CD4-positive, alpha-beta T cell treated with Interleukin-15 for 1 hour (primary cell): ENCODE measurements around the gene COL15A1.
"Not testable (repeated sequence)": the region's sequence is repeated elsewhere in the genome, so short reads cannot be mapped to it uniquely, and the experiment has no call there.

ENCODE experiments used
- DNase-seq: peaks from one replicate; pipeline ENCODE4 v3.0.0-alpha.2; 2020

COL15A1 gene

DNA sequence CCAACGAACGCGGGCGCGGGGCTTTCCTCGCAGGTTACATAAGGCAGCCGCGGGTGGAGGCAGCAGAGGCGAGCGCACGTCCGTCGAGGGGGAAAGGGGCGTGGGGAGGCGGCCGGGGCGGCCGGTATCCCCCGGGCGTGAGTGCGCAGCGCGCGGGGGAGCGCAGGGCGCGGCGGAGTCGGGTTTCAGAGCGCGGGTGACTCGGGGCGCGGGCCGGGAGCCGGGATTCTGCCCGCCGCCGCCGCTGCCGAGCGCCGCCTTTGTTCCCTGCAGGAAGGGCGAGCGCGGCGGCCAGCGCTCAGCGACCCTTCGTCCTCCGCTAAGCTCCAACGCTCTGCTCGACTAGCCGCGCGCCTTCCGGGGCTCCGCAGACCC, at the start of gene COL15A1:
Gene COL15A1 (plus strand): TSS at position 226 of the 375 bp plus-strand sequence. CDS start 155 bp downstream, outside the sequence.
- DNase-seq: no peak

DNA sequence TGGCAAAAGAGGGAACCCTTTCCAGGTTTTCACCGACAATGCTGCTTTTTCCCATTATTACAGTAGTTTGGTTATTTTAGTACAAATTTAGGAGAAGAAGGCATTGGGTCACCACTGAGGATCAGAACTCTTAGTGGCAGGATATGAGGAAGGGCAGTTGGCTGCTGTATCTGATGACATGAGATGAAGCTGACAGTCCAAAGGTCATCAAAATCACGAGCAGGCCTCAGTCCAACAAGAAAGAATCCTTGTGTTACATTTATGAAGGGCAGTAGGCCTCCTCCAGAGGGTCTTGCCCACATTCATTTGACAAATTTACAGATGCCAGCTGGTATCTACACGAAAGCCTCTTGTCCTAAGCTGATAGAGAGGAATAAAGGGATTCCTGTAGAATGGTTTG, 49.5 kb upstream of the COL15A1 start:
- DNase-seq: no peak

DNA sequence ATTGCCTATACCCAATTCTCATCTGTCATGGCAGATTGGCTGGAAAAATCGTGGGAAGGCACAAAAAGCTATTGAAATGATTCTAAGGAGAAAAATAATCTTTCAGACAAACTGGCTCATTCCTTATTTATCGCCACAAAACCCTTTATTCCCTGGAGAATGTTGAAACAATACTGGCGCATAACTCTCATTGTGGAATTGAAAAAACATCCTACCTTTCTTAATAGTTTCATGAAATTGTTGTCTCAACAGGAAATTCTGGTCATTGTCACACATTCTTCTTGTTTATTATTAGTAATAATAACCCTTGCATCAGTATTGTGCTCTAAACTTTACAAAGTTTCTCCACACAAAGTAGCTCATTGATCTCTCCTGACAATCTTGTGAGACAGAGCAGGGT, 48.9 kb upstream of the COL15A1 start:
- DNase-seq: no peak

DNA sequence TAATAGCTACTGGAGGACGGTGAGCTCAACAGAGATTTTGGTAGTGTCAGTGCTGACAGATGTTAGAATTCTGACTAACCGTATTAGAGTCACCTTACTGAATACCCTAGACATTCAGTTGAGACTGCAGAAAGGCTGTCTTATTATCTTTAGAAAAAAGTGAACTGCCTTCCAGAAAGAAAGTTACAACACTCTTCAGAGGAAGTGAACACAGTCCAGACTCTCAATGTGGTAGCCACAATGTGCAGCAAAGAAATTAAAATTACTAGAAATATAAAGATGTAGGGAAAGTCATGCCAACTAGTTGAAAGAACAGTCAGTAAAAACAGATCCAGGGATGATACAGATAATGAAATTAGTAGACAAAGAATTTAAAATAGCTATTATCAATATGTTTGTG, 47.1 kb upstream of the COL15A1 start:
- DNase-seq: no peak

DNA sequence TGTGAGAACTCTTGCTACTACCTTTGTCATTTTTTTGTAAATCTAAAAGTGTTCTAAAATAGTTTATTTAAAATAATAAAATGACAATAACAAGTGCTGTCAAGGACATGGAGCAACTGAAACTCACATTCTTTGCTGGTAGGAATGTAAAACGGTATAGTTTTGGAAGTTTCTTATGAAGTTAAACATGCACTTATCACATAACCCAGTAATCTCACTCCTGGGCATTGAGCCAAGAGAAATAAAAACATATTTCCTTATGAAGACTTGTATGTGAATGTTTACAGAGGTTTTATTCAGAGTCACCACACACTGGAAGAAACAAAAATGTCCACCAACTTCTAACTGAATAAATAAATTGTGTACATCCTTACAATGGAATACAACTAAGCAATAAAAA, 46.0 kb upstream of the COL15A1 start:
- no peak for DNase-seq

DNA sequence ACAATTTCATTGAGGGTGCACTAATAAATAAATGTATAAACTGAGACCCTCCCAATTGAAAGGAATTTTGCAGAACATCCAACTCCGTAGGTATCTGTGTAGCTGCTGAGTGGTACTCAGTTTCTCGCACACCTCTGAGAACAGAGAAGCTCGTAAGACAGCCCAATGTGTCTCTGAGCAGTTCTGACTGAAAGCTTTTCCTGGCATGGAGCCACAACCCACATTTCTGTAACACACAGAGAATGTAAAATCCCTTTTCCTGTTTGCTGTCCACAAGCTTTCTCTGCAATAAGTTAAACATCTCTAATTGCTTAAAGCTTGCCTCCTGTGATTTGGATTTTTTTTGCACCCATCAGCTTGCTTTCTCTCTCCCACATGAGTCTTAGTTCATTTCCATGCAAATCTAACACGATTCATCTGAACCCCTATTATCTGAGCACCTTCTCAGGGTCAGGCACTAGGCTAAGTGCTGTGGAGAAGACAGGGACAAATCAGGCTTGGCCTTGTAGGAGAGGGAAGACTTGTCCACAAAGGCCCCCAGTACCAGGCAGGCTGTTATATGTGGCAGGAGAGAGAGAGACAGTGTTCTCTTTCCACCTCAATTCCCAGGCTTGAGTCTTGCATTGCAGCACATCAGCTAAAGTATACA, 44.2 kb upstream of the COL15A1 start:
- no peak for DNase-seq

DNA sequence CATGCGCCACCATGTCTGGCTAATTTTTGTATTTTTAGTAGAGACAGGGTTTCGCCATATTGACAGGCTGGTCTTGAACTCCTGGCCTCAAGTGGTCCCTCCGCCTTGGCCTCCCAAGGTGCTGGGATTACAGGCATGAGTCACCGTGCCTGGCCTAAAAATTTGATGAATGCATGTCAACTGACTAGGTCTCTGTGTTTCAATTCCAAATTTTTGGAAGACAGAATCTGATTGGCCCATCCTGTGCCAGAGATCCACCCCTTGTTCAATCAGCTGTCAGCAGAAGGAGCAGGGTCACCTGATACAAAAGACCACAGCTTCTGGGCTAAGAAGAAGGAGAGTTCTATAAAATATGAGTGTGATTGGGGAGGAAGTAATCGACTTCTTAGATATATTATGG, 43.5 kb upstream of the COL15A1 start:
- DNase-seq: no peak

DNA sequence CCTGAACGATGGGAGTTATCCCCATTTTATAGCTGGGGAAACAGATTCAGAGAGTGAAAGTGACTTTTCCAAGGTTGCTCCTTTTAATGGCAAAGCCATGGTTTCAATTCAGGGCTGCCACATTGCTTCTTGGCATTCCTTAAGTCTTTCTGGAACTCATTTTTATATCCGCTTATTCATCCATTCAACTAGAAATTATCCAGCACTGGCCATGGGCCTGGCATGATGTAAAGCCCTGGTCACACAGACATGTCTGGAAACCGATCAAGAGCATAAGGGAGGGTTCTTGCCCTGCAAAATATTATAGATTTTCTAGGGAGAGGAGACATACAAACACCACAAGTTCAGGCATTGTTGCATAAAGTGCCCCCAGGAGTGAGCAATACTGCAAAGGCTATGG, 43.0 kb upstream of the COL15A1 start:
- no peak for DNase-seq

DNA sequence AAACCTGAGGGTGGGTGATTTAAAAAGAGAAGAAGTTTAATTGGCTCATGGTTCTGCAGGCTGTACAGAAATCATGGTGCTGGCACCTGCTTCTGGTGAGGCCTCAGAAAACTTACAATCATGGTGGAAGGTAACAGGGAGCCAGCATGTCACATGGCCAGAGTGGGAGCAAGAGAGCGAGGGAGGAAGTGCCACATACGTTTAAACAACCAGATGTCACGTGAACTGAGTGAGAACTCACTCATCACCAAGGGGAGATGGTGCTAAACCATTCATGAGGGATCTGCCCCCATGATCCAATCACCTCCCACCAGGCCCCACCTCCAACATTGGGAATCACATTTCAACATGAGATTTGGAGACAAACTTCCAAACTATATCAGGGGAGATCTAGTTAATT, 41.9 kb upstream of the COL15A1 start:
- not testable (repeated sequence) for DNase-seq

DNA sequence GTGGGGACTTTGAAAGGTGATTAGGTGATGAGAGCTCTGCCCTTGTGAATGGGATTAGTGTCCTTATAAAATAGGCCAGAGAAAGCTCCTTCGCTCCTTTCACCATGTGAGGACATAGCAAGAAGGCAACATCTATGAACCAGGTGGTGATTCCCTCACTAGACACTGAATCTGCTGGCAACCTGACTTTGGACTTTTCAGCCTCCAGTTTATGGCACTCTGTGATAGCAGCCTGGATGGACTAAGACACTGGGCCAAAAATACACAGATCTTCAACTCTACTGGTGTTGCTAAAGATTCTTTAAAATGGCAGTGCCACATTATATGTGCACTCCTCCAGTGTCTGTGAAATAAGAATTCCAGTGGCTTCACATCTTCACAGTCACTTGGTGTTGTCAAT, 41.2 kb upstream of the COL15A1 start:
- no peak for DNase-seq

DNA sequence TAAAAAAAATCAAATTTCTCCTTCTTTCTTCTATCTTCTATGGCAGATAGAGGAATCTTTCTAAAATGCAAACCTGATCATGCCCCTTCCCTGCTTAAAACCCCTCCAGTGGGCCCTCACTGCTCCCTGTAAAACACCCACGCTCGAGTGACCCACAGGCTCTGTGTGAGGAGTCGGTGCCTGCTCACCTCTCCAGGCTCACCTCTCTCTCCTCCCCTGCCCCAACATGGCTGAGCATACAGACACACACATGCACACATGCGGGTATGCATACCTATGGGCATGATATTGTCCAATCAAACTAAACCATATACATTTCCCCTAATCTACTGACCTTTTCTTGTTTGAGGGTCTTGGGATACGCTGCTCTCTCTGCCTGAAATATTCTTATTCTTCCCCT, 40.8 kb upstream of the COL15A1 start:
- DNase-seq: no peak

DNA sequence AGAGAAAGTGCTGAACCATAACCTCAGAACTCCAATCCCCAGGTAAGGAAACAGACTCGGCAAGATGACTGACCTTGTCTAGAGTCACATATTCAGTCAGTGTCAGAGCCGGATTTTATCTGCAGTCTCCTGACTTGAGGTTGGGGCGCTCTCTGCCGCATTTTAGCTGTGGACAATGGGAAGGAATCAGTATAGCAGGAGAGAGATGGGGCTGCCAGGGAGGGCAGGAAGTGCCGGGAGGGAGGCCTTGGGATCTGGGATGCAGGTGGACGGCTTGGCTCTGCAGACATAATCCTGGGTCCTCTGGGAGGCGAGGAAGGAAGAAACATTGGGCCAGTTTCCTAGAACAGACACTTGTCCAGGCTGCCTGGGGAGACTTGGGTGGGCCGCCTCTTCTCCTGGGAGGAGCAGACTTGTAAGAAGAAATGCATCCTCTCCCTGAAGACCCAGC, 39.7 kb upstream of the COL15A1 start:
- DNase-seq: no peak

DNA sequence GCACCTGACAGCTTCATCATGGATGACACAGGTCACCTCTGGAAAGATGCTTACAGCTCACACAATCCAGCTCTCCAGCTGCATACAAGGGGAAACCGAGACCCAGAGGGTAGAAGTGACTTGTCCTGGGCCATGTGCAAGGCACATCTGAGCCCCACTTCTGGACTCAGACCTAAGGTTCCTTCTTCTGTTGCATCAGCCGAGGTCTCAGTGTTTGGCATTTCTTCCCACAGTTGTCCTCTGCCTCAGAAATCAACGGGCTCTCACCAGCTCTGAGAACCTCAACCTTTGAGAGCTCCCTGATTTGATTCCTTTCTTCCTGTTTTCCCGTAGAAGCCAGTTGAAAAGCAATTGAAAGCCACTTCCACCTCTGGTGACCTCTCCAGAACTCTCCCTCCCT, 38.7 kb upstream of the COL15A1 start:
- no peak for DNase-seq

DNA sequence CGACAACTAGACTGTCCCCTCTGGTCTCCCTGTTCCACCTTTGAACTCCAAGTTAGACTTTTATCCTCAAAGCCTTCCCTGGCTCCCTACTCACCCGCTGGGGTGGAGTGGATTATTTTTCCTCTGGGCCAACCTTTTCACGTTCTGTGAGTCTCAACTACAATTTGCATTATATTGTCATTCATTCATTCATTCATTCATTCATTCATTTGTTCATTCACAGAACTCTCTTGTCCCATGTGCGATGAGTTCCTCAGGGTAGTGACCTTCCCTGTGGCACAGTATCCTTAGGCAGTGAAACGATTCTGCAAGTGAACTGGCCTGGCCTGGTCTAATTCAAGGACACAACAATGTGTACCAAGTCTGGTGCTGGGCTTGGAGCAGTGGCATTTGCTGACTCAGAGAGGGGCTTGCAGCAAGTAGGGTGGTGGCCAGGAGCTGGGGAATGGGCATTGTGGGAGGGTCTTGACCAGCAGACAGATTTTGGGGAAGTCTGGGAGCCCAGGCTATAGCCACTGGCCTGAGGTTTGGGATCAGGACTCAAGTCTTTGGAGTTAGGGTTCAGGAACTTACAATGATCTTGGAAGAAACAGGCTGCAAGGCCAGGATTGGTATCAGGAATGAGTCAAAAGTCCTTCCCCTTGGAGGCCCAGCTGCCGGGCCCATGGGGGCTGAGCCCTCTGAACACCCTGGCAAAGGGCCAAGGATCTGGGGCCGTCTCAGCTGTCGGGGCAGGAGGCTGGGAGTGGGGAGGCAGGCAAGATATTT, 37.2 kb upstream of the COL15A1 start:
- DNase-seq: no peak

DNA sequence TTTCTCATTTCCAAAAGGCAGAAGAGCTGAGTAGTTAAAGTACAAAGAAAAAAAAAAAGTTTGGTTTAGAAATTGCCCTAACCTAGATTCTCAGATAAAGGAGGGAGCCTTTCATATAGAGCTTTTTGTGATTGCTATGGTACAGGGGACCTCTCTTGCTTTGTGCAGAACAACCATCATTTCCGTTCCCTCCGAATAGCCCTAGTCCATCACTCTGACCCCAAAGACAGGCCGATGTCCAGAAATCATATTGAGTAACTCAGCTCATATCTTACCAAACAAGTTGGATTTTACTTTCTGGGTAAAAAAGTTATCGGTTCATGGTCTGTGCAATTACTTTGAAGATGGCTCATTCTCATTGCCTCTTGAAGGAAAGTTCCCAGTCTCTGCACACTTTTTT, 36.7 kb upstream of the COL15A1 start:
- DNase-seq: no peak

DNA sequence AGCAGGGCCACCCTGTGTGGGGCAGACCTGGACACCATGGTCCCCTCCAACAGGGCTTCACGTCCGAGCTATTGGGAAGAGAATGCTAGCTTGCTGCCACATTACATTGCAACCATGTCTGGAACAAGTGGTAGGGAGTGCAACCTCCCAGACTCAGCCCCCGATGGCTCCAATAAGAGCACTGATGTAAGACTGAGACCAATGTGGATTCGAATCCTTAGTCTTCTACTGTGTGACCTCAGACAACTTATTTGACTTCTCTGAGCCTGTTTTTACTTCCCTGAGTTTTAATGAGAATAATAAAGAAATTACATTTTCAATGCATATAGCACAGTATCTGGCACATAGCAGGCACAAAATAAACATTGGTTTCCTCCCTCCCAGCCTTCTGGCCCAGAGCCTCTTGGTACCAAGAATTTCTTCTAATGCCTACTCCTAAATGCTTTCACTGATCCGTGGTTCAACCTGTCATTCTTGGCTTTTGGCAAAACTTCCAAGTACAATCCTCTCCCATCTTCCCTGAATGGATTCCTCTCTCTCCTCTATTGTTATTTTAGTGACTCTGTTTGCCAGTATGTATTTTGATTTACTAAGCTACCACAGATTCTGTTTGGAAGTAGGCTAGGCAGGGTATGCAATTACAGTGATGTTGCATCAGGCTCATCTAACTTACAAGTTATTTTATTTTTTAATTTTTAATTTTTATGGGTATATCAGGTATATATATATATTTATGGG, 34.6 kb upstream of the COL15A1 start:
- no peak for DNase-seq

DNA sequence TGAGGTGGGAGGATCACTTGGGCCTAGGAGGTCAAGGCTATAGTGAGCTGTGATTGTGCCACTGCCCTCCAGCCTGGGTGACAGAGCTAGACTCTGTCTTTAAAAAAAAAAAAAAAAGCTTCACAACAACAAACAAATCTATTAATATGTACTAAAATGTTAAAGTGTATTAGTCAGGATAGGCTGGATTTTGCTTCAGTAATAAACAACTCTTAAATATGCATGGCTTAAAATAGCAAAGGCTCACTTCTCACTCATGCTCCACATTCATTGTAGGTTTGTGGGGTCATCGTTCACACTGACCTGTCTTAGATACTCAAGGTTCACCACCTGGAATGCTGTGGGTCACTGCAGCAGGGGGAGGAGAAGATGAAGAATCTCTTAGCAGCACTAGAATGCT, 33.8 kb upstream of the COL15A1 start:
- no peak for DNase-seq

DNA sequence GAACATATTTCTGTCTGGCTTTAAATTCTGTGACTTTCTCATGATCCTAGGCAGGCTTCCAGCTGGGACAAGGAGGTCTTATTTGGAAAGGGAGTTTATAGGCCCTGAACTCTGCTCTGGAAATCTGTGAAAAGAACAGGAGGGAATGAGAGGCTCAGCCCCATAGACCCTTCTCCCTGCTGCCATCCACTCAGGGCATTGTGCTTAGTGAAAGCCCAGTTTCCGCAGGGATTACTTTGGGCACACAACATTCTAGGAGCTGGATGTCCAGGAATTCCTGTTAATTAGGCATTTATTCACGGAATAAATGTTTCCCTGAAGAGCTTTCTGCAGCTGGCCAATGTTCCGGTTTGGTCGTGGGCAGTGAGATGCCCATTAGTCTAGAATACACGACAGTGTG, 32.7 kb upstream of the COL15A1 start:
- no peak for DNase-seq

DNA sequence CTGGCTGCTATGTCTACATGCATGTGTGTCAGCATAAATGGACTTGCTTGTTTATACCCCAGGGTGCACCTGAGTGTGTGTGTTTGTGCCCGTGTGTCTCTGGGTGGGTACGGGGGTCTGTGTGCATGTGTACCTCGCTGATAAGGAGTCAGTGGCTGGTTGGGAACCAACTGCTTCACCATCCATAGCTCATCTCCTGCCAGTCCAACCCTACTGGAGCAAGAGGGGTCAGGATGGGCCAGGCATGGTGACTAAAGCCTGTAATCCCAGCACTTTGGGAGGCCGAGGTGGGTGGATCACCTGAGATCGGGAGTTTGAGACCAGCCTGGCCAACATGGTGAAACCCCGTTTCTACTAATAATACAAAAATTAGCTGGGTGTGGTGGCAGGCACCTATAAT, 32.0 kb upstream of the COL15A1 start:
- DNase-seq: not testable (repeated sequence)

DNA sequence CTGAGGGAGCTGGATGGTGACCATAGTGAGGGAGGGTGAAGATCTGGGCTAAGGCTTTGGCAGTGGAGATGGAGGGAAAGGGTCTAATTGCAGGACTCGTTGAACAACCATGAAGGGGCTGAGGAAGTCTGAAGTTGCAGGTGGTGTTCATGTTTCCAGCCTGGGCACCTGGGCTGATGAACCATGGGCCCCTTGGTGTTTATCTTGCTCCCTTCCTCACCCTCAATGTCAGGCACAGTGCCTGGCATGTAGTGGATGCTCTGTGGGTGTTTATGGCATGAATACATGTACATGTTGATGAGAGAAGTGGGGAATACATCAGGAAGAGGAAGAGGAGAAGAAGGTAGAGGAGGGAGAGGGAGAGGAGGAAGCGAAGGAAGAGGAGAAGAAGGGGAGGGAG, 31.3 kb upstream of the COL15A1 start:
- no peak for DNase-seq

DNA sequence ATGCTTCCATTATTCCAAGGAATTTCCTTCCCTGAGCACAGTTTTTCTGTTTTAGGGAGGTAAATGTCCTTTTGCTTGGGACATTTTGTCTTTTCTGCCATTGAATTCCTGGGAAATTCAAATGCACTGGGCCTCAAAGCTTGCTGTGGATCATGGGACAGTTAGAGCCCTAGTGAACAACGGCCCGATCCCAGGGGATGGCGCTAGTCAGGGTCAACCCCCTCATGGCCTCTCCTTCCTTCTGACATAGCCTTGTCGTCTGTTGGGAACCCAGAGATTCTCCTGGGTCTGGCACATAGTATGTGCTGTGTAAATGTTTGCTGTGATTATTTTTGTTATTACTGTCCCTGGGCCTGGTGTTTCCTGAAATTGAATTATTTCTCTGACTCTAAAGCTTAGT, 30.7 kb upstream of the COL15A1 start:
- no peak for DNase-seq

DNA sequence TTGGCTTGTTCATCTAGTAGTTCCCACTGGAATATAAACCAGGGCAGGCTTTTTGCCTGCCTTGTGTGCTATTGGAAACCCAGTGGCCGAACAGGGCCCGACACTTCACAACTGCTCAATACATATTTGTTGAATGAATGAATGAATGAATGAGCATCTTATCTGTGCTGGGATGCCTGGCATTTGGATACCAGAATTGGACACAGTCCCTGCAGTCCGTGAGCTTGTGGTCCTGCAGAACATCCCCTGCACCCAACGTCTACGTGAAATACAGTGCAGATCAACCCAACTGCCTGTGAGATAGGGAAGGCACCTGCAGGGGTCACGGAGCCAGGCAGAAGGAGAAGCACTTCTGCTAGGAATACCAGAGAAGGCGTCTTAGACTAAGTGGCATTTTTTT, 30.0 kb upstream of the COL15A1 start:
- no peak for DNase-seq

DNA sequence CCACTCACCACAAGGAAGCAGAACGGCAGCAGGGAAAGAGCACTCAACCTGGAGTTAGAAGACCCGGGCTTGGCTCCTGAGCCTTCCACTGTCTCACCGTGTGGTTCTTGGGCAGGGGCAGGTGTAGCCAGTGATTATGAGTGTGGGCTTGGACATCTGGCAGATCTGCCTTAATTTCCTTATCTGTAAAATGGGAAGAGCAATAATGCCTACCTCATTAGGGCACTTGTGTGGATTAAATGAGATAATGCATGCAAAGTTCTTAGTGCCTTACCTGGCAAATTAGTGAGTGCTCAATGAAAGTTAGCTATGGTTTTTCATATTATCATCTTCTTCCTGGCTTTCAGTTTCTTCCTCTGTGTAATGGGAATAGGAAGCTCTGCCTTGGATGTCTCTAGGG, 28.1 kb upstream of the COL15A1 start:
- no peak for DNase-seq

DNA sequence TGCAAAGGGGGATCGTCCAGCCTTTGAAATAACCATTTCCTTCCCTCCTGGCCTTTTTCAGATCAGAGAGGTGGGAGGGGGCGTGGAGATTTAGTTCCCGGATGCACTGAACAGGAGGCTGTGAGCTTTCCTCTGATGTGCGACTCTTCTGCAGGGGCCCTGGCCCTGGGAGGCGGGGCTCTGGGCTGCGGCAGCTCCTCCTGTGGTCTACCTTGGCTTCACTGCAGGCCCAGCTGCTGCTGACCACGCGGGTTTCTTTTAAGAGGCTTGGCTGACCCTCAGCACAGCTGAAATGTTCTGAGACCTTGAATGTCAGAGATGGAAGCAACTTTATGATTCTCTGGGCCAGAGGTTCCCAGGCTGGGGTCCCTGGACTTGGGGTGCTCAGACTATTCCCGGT, 27.0 kb upstream of the COL15A1 start:
- no peak for DNase-seq
